Activated CD8-positive, alpha-beta memory T cell treated with anti-CD3 and anti-CD28 coated beads, Interleukin-2, amount 50 U/mL, for 24 hours (primary cell): ENCODE measurements around the gene MAGI1.

Experiments
- DNase-seq: peaks from one replicate; pipeline ENCODE4 v3.0.0-alpha.2; 2020; ENCODE audit errors: extremely low read depth

MAGI1 gene

GRCh38 chr3:65432388-65433003, 606.2 kb downstream of the MAGI1 start:
- DNase-seq = no peak

- no peak for DNase-seq
These were observed 612.8 kb downstream of the MAGI1 start for GRCh38 chr3:65425880-65426279.

GRCh38 chr3:65422154-65422553, 616.6 kb downstream of the MAGI1 start:
- DNase-seq = no peak

DNA sequence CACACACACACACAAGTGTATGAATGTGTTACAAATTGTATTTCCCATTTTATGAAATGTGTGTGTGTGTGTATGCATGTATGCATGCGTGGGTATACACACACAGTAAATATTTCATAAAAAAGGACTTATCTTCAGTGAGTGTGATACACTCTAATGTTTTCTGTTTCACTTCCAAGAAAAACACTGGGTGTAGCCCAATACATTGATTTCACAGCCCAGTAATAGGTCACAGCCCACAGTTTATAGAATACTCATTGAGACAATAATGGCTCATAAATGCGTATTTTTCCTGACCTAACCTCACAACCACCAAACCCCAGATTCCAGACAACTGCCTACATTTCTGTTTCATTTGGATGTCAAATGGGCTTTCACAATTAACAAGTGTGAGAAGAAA, 619.5 kb downstream of the MAGI1 start:
- DNase-seq = no peak

DNA sequence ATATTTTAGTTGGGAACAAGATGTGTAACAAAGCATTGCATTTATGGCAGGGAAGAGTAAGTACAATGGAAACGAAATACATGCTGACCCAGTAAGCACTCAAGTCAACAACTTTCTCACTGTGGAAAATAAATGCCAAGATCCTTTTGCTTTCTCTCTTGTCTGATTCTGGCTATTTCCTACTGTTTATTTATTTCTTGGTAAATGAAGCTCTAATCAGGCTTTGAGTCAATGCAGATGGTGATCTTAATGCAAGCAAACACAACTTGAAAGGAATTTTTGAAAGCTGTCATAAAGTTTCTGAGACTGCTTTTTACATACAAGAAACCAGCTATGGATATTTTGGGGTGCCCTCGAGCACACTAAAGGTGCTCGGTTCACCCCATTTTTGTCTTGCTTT, 624.8 kb downstream of the MAGI1 start:
- DNase-seq = no peak

- DNase-seq = no peak
These were observed 626.1 kb downstream of the MAGI1 start for GRCh38 chr3:65412588-65412987.

GRCh38 chr3:65411367-65411766, 627.4 kb downstream of the MAGI1 start:
- no peak for DNase-seq

GRCh38 chr3:65409176-65409569, 629.5 kb downstream of the MAGI1 start:
- DNase-seq = no peak

DNA sequence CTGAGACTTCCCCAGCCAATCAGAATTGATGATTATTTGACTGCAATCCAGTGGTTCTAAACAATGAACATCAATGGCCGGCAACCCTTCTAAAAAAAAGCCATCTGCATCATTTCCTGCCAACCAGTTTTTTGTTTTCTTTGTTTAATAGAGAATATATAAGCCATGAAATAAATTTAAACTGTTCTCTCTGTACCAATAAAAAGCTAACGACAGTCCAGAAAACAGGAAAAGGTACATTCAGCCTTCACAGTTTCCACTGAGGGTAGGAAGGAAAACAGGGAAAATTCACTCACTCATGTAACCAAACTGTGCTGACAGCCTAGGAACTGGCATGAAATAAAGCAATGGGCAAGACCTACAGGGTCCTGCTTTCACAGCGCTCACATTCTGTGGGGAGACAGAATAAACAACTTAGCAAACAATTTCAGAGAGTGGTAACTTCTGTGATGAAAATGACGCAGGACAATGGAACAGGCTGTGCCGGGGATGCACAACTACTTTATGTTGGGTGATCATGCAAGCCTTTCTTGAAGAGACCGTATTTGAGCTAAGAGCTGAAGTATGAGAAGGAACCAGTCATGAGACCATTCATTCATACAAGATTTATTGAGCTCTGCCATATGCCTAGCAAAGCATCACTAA, 630.1 kb downstream of the MAGI1 start:
- DNase-seq = no peak

GRCh38 chr3:65406470-65406869, 632.2 kb downstream of the MAGI1 start:
- no peak for DNase-seq

DNA sequence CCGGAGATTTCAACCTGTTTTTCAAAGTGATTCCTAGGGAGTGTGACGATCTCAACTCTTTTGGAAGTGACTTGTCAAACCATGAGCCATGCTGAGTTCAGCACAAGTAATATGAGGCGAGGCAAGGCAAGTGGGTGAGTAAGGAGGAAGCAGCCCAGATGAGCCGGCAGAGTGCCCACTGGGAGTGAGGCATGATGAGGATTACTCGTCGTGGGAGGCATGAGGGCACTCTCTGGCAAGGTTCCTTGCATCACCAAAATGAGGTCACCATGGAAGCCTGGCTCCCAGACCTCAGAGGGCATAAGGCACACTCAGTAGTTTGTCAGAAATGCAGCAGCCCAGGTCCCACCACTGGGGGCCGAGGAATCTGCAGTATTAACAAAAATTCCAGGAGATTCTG, 636.1 kb downstream of the MAGI1 start:
- no peak for DNase-seq

- DNase-seq = no peak
These were observed 637.1 kb downstream of the MAGI1 start for GRCh38 chr3:65401359-65402305.

GRCh38 chr3:65400899-65401298, 637.8 kb downstream of the MAGI1 start:
- DNase-seq = no peak

GRCh38 chr3:65398953-65399352, 639.8 kb downstream of the MAGI1 start:
- no peak for DNase-seq

GRCh38 chr3:65396078-65396477, 642.6 kb downstream of the MAGI1 start:
- no peak for DNase-seq

DNA sequence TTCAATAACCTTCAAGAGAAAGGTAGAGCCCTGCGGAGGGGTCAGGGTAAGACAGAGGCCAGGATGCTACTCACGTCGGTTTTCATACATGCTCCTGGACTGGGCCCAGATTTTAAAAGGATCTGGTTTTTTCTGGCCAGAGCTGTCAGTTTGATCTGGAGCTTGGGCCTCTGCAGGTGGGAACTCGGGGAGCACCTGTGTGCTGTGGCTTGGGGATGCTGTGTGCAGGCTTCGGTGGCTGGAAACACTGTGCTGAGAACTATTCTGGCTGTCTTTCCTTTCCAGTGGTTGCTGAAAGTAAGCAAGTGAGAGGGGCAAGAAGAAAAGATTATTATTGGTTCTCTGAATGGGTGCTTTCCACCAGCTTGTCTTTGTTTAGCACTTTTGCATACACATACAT, 647.6 kb downstream of the MAGI1 start:
- no peak for DNase-seq

DNA sequence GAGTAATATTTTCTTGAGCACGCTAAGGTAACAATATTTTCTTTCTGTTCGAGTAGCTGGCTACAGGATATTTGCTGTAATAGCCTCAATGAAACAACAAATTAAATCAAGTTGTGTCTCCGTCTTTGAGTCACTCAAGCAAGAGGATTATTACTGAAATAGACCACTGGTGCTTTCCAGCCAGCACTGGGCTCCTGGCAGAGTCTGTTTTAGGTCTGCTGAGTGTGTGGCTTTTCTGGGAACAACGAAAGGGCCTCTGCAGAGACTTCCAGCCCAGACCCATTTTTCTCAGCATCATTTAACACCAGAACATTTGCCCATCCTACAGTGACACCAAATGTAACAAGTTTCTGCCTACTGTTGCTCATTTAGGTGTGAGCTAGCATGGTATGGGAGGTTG, 652.9 kb downstream of the MAGI1 start:
- no peak for DNase-seq

- DNase-seq = no peak
These were observed 657.2 kb downstream of the MAGI1 start for GRCh38 chr3:65381496-65382010.

- DNase-seq = no peak
These were observed 659.5 kb downstream of the MAGI1 start for GRCh38 chr3:65379223-65379622.

DNA sequence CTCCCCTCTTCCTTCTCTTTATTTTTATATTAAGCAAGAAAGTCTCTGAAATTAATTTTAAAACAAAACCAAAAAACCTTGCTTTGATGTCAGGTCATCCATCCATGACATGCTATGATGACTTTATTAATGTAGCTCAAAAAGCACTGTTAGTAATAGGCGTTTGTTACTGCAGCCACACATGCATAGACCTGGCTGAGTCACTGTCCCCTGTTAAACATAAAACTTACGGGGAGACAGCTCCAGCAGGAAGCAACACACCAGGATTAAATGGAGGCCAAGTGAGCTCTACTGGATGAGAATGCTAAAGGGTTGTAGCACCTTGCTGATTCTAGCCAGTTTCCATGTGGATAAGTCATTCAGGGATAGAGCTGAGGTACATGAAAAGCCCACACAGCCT, 661.1 kb downstream of the MAGI1 start:
- DNase-seq = no peak

DNA sequence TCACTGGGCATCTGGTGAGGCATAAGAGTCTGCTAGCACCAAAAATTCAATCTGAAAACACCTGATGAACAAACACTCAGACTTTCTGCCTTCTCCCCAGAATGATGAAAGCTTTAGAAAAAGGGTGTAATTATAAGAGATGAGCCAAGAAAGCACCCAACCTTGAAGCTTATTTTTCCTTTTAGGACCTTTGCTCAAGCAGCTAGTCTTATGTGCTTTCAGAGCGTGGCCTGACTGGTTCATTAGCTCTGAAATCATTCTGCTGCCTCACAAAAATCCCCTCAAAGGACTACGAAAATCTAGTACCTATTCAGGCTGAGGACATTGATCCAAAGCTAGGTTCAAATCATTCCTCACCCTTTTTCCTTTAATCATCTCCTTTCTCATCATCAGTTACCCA, 662.3 kb downstream of the MAGI1 start:
- DNase-seq = no peak

- DNase-seq = no peak
These were observed 667.7 kb downstream of the MAGI1 start for GRCh38 chr3:65371053-65371452.

DNA sequence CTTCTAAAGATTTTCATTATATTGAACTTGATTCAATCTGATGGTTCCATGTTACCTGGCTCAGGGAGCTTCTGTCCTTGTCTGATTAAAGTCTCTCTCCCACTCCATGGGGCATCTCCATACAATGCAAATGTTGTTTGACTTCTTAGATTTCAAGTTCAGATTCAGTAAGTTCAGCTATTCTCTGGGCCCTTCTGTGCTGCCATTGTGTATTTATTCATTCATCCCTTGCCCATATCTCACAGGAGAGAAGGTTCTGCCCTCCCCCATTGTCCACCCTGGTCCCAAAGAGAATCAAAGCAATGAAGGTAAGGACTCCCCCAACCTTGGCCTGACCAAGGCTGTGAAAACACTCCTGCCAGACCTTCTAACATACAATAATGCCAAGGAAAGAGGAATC, 669.9 kb downstream of the MAGI1 start:
- no peak for DNase-seq
